Measurements from ENCODE around the gene GTF2F2.
"Not testable (repeated sequence)": the region's sequence is repeated elsewhere in the genome, so short reads cannot be mapped to it uniquely, and the experiment has no call there.

GTF2F2 gene

GRCh38 chr13:45178349-45179162 is 58.2 kb downstream of the GTF2F2 start:
- DNase-seq (ENCODE audit: low spot score) = peak; percentile 12

GRCh38 chr13:45179428-45179827 is 59.1 kb downstream of the GTF2F2 start:
- no peak for DNase-seq (ENCODE audit: low spot score)

GRCh38 chr13:45180303-45180702 is 60.0 kb downstream of the GTF2F2 start:
- DNase-seq (ENCODE audit: low spot score) = no peak

- DNase-seq (ENCODE audit: low spot score) = no peak
These were observed 60.6 kb downstream of the GTF2F2 start for GRCh38 chr13:45180713-45181601.

GRCh38 chr13:45184693-45185092 is 64.4 kb downstream of the GTF2F2 start:
- no peak for DNase-seq (ENCODE audit: low spot score)

- no peak for DNase-seq (ENCODE audit: low spot score)
These were observed 65.0 kb downstream of the GTF2F2 start for GRCh38 chr13:45185286-45185685.

- not testable (repeated sequence) for DNase-seq (ENCODE audit: low spot score)
These were observed 68.8 kb downstream of the GTF2F2 start for GRCh38 chr13:45189077-45189476.

- peak; percentile 11 for DNase-seq (ENCODE audit: low spot score)
These were observed 69.2 kb downstream of the GTF2F2 start for GRCh38 chr13:45189511-45189910.

GRCh38 chr13:45191874-45192273 is 71.6 kb downstream of the GTF2F2 start:
- DNase-seq (ENCODE audit: low spot score) = no peak

- peak; percentile 54 for DNase-seq (ENCODE audit: low spot score)
These were observed 74.0 kb downstream of the GTF2F2 start for GRCh38 chr13:45194081-45194939.

GRCh38 chr13:45195421-45195820 is 75.1 kb downstream of the GTF2F2 start:
- DNase-seq (ENCODE audit: low spot score) = no peak

GRCh38 chr13:45196096-45196495 is 75.8 kb downstream of the GTF2F2 start:
- DNase-seq (ENCODE audit: low spot score) = no peak

GRCh38 chr13:45196622-45197021 is 76.3 kb downstream of the GTF2F2 start:
- DNase-seq (ENCODE audit: low spot score) = no peak

- no peak for DNase-seq (ENCODE audit: low spot score)
These were observed 77.7 kb downstream of the GTF2F2 start for GRCh38 chr13:45198041-45198440.

- no peak for DNase-seq (ENCODE audit: low spot score)
These were observed 78.6 kb downstream of the GTF2F2 start for GRCh38 chr13:45198924-45199323.

- no peak for DNase-seq (ENCODE audit: low spot score)
These were observed 79.4 kb downstream of the GTF2F2 start for GRCh38 chr13:45199711-45200110.

- DNase-seq (ENCODE audit: low spot score) = no peak
These were observed 80.5 kb downstream of the GTF2F2 start, which contains the start of gene KCTD4 for GRCh38 chr13:45200701-45201232. TSS of gene KCTD4 (minus strand) at chr13:45201045. CDS start at chr13:45194567, 6,478 bp downstream.

GRCh38 chr13:45205124-45205523 is 84.8 kb downstream of the GTF2F2 start:
- no peak for DNase-seq (ENCODE audit: low spot score)

- peak; percentile 69 for DNase-seq (ENCODE audit: low spot score)
These were observed 86.0 kb downstream of the GTF2F2 start for GRCh38 chr13:45206340-45206739.

GRCh38 chr13:45207319-45207718 is 87.0 kb downstream of the GTF2F2 start:
- DNase-seq (ENCODE audit: low spot score) = no peak

GRCh38 chr13:45208132-45208531 is 87.8 kb downstream of the GTF2F2 start:
- no peak for DNase-seq (ENCODE audit: low spot score)

GRCh38 chr13:45209229-45209628 is 88.9 kb downstream of the GTF2F2 start:
- DNase-seq (ENCODE audit: low spot score) = no peak
